ENCODE measurements around the gene ICA1. TPM values are rescaled to one million over a fixed set of nuclear protein-coding genes. Genes with fewer than 3 reads are reported as not detected.

Gene ICA1
- total RNA-seq, 1 donor from 2014 or later = 48.8 TPM

DNA sequence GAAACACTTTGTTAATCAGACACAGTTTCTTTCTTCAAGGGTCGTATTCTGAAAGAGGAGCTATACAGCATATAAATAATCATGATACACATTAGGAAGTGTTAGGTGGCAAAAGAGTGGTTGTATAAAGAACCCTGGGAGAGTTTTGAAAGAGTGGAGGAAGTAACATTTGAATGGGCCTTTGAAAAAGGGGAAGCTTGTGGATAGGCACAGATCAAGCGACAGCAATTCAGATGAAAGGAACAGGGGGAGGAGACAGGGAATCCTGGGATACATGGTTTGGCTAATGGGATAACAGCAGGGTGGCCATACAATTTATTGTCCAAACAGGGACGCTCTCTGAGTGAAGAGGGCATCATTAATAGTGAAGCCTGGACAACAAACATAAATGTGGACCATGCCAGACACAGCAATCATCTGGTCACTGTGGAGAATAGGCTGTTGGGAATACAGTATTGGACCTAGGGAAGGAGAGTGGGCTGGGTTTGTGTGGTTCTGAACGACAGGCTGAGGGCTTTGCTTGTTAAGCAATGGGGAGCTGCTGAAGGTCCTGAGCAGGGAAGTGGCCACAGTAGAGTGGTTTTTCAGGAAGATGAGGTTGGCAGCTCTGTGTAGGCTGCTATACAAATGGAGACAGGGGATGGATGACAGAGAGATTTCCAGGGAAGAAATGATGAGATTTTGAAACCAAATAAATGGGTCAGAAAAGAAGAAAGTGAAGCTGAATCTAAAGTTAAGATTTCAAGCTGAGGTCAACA is 75.9 kb downstream of the ICA1 start:
- Mint-ChIP-seq H3K4me3 (ENCODE audit: low read depth) (no peak overlapping the region), H3K9me3 (ENCODE audit: low read depth) (no peaks in the 10 kb centered on the region), H3K27ac (no peak overlapping the region), H3K4me1 (ENCODE audit: low read depth) (peaks cover 4% of the 10 kb centered on the region), H3K36me3 (ENCODE audit: insufficient read depth) (no peaks in the 10 kb centered on the region), H3K27me3 (no peaks in the 10 kb centered on the region)
- TF ChIP-seq, protein P1, sequence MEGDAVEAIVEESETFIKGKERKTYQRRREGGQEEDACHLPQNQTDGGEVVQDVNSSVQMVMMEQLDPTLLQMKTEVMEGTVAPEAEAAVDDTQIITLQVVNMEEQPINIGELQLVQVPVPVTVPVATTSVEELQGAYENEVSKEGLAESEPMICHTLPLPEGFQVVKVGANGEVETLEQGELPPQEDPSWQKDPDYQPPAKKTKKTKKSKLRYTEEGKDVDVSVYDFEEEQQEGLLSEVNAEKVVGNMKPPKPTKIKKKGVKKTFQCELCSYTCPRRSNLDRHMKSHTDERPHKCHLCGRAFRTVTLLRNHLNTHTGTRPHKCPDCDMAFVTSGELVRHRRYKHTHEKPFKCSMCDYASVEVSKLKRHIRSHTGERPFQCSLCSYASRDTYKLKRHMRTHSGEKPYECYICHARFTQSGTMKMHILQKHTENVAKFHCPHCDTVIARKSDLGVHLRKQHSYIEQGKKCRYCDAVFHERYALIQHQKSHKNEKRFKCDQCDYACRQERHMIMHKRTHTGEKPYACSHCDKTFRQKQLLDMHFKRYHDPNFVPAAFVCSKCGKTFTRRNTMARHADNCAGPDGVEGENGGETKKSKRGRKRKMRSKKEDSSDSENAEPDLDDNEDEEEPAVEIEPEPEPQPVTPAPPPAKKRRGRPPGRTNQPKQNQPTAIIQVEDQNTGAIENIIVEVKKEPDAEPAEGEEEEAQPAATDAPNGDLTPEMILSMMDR (IDR thresholded peaks at IDR 0.05; ENCODE audit: unreplicated experiment) = no peak
- DNase-seq (ENCODE audit: low spot score, unreplicated experiment) = no peak

GRCh38 chr7:8184221-8184620 is 77.7 kb downstream of the ICA1 start:
- Mint-ChIP-seq H3K9me3 (ENCODE audit: low read depth) (peaks cover 3% of the 10 kb centered on the region), H3K27me3 (no peaks in the 10 kb centered on the region), H3K4me3 (ENCODE audit: low read depth) (no peak overlapping the region), H3K27ac (no peak overlapping the region), H3K36me3 (ENCODE audit: insufficient read depth) (peaks cover 2% of the 10 kb centered on the region), H3K4me1 (ENCODE audit: low read depth) (no peaks in the 10 kb centered on the region)
- DNase-seq (ENCODE audit: low spot score, unreplicated experiment) = no peak
- TF ChIP-seq, protein P1 (IDR thresholded peaks at IDR 0.05; ENCODE audit: unreplicated experiment) = no peak

DNA sequence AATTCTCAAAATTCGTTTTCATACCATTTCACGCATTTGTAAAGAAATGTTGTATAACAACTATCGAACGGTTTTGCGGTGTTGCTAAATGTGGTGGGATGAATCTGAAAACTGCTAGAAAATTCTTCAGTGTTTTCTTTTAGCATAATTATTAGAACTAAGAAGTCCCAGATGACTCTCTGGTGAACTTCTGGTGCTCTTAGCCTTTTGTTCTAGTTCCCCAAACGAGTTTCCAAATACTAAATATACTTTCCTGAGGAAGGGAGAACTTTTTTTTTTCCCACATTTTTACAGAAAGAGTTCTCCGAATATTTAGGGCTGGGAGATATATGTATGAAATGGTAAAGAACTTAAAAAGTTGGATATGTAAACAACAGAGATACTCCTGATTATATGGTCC is 82.5 kb downstream of the ICA1 start:
- Mint-ChIP-seq H3K27me3 (no peaks in the 10 kb centered on the region), H3K27ac (no peak overlapping the region), H3K36me3 (ENCODE audit: insufficient read depth) (peaks cover 5% of the 10 kb centered on the region), H3K9me3 (ENCODE audit: low read depth) (peaks cover 3% of the 10 kb centered on the region), H3K4me1 (ENCODE audit: low read depth) (peaks cover 4% of the 10 kb centered on the region), H3K4me3 (ENCODE audit: low read depth) (no peak overlapping the region)
- DNase-seq (ENCODE audit: low spot score, unreplicated experiment) = no peak
- TF ChIP-seq, protein P1 (IDR thresholded peaks at IDR 0.05; ENCODE audit: unreplicated experiment) = no peak

DNA sequence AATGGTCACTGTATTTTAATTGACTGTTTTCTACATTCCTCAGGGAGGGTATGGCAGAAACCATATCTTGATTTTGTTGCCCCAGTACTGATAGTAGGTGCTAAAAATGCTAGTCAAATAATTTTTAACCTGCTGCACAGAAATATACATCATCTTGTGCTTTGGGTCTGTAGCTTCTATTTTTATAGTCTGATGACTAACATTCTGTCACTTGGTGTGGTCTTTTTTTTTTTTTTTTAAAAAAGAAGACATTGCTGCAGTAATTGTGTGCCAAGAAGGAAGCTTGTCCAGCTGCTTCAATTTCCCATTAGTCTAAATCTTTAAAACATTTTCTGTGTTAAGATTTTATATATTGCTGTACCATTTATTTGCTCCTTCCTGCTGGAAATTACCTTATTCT is 83.6 kb downstream of the ICA1 start:
- no peak overlapping the region for H3K4me3 Mint-ChIP-seq (ENCODE audit: low read depth)
- DNase-seq (ENCODE audit: low spot score, unreplicated experiment) = no peak
- H3K4me1 Mint-ChIP-seq (ENCODE audit: low read depth) = peaks cover 8% of the 10 kb centered on the region
- no peaks in the 10 kb centered on the region for H3K27me3 Mint-ChIP-seq
- H3K27ac Mint-ChIP-seq = no peak overlapping the region
- TF ChIP-seq, protein P1 (IDR thresholded peaks at IDR 0.05; ENCODE audit: unreplicated experiment) = no peak
- H3K36me3 Mint-ChIP-seq (ENCODE audit: insufficient read depth) = peaks cover 5% of the 10 kb centered on the region
- peaks cover 3% of the 10 kb centered on the region for H3K9me3 Mint-ChIP-seq (ENCODE audit: low read depth)

DNA sequence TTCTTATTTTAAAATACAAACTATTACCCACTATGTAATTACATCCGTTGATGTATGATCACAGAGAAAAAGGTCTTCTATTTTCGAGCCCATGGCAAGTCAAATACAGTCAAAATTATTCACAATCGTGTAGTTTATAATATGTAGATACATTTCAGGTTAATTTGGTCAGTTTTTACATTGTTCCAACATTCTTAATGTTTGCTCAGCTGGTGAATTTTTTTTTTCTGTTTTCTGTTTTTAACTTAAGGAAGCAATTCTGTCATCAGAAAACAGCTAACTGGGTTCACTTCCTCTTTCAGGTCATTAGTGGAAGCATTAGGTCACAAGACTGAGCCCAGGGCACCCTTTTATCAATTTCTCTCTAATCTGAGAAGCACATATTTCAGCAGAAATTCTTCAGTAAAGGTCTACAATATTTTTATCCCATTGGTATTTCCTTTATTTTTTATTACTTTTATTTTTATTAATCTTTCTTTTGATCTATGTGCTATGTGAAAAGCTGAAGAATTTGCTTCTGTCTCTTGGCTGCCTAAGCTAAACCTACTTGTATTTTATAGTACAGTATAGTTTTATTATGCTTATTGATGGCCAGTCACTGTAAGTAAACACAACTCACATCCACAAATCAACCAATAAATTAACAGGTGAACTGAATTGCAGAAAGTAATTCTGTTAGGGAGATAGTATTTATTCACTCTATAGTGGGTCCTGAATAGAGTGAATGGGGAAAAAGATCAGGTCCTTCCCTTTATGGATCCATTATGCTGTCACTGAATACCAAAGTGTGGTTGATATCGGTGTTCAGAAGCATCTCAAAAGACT is 84.6 kb downstream of the ICA1 start:
- Mint-ChIP-seq H3K9me3 (ENCODE audit: low read depth) (peaks cover 3% of the 10 kb centered on the region), H3K36me3 (ENCODE audit: insufficient read depth) (peaks cover 5% of the 10 kb centered on the region), H3K4me3 (ENCODE audit: low read depth) (no peak overlapping the region), H3K27me3 (no peaks in the 10 kb centered on the region), H3K4me1 (ENCODE audit: low read depth) (peaks cover 8% of the 10 kb centered on the region), H3K27ac (no peak overlapping the region)
- no peak for DNase-seq (ENCODE audit: low spot score, unreplicated experiment)
- TF ChIP-seq, protein P1 (IDR thresholded peaks at IDR 0.05; ENCODE audit: unreplicated experiment) = no peak
